Measurements from ENCODE around the gene HOXB2.

DNA sequence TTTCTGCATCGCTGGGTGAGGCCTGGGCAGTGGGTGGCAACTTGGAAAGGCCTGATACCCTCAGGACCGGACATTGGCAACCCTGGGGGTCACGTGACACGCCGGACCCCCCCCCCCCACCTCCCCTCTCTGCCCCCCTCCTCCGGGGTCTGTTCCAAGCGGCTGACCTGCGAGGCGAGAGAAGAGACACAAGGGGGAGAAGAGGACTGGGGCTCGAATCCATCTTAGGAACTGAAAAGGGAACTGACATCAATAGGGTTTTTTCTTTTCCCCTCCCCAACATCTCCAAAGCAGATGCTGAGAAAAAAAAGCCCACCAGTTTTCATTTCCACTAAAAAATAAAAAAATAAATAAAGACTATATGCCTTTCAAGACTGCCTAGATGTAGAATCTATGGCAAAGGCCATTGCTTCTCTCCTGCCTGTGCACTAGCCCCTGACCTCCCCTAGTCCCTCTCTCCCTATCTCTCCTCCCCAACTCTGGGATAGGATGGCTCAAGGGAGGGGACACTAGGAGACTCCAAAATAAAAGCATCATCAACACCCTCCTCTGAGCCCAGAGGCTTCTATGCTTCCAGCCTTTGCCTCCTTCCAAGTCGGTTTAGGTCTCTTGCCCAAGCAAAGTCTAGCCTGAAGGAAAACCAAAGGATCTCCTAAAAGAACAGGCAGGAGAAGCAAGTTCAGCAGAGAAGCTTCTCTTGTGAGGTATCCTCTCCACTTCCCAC lies 7.7 kb upstream of the HOXB2 start:
- TF ChIP-seq, protein P1, sequence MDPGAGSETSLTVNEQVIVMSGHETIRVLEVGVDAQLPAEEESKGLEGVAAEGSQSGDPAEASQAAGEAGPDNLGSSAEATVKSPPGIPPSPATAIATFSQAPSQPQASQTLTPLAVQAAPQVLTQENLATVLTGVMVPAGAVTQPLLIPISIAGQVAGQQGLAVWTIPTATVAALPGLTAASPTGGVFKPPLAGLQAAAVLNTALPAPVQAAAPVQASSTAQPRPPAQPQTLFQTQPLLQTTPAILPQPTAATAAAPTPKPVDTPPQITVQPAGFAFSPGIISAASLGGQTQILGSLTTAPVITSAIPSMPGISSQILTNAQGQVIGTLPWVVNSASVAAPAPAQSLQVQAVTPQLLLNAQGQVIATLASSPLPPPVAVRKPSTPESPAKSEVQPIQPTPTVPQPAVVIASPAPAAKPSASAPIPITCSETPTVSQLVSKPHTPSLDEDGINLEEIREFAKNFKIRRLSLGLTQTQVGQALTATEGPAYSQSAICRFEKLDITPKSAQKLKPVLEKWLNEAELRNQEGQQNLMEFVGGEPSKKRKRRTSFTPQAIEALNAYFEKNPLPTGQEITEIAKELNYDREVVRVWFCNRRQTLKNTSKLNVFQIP (CRISPR knock-in tag; IDR thresholded peaks at IDR 0.05; ENCODE audit: borderline replicate concordance, low read depth), result no peak
- TF ChIP-seq, protein P2, sequence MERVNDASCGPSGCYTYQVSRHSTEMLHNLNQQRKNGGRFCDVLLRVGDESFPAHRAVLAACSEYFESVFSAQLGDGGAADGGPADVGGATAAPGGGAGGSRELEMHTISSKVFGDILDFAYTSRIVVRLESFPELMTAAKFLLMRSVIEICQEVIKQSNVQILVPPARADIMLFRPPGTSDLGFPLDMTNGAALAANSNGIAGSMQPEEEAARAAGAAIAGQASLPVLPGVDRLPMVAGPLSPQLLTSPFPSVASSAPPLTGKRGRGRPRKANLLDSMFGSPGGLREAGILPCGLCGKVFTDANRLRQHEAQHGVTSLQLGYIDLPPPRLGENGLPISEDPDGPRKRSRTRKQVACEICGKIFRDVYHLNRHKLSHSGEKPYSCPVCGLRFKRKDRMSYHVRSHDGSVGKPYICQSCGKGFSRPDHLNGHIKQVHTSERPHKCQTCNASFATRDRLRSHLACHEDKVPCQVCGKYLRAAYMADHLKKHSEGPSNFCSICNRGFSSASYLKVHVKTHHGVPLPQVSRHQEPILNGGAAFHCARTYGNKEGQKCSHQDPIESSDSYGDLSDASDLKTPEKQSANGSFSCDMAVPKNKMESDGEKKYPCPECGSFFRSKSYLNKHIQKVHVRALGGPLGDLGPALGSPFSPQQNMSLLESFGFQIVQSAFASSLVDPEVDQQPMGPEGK (CRISPR knock-in tag; IDR thresholded peaks at IDR 0.05; ENCODE audit: borderline replicate concordance), result no peak
- TF ChIP-seq, protein P3, sequence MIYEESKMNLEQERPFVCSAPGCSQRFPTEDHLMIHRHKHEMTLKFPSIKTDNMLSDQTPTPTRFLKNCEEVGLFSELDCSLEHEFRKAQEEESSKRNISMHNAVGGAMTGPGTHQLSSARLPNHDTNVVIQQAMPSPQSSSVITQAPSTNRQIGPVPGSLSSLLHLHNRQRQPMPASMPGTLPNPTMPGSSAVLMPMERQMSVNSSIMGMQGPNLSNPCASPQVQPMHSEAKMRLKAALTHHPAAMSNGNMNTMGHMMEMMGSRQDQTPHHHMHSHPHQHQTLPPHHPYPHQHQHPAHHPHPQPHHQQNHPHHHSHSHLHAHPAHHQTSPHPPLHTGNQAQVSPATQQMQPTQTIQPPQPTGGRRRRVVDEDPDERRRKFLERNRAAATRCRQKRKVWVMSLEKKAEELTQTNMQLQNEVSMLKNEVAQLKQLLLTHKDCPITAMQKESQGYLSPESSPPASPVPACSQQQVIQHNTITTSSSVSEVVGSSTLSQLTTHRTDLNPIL (CRISPR knock-in tag; IDR thresholded peaks at IDR 0.05; ENCODE audit: low read depth), result no peak
- no peak for TF ChIP-seq ZFP30 (CRISPR knock-in tag; IDR thresholded peaks at IDR 0.05)
- no peak for TF ChIP-seq CSRNP3 (CRISPR knock-in tag; IDR thresholded peaks at IDR 0.05)
- TF ChIP-seq BACH2 (CRISPR knock-in tag; IDR thresholded peaks at IDR 0.05; ENCODE audit: borderline replicate concordance), result no peak
- no peak for TF ChIP-seq ZNF565 (CRISPR knock-in tag; conservative IDR thresholded peaks at IDR 0.05; ENCODE audit: low read depth)
- no peak for TF ChIP-seq GLIS3 (CRISPR knock-in tag; IDR thresholded peaks at IDR 0.05)
- no peak for TF ChIP-seq ISL1 (CRISPR knock-in tag; IDR thresholded peaks at IDR 0.05)
- TF ChIP-seq RARB (CRISPR knock-in tag; IDR thresholded peaks at IDR 0.05), result no peak
- TF ChIP-seq ZNF8 (CRISPR knock-in tag; IDR thresholded peaks at IDR 0.05), result no peak
